Endothelial cell of umbilical vein (primary cell): ENCODE results near the gene TAS2R41. TPM values are rescaled to one million over a fixed set of nuclear protein-coding genes. Genes with fewer than 3 reads are reported as not detected.

ENCODE experiments used
- BruUV-seq: library from RNA; stranded (reverse); fragments of 400-500 nt; replicated peaks from 2 replicates; lab custom pipeline; 2021; lab: Mats Ljungman, UMichigan
- CTCF ChIA-PET: fragments of 300-600, 350-600 bp; sonication (Branson Sonifier 250); formaldehyde crosslinking; loops from one replicate; lab custom pipeline; 2021; ENCODE audit warnings: antibody characterized with exemption, inconsistent platforms; lab: Charles Lee
- POLR2A ChIA-PET: fragments of 300-600, 350-600 bp; sonication (Branson Sonifier 250); formaldehyde crosslinking; loops from one replicate; lab custom pipeline; 2021; ENCODE audit warnings: antibody characterized with exemption, inconsistent platforms; lab: Charles Lee
- DNase-seq: peaks from one replicate; pipeline ENCODE4 v3.0.0-alpha.2; 2011; ENCODE audit warnings: low read depth, low spot score
- FAIRE-seq: peaks from 2 replicates; lab custom pipeline; 2011; peaks lifted over from hg19 to GRCh38; lab: Jason Lieb, UNC
- H2AFZ ChIP-seq: 2 replicates; pipeline ENCODE4 v1.6.0; 2012; ENCODE audit warnings: low read depth, low read length, control low read depth, inconsistent platforms
- H3K27ac ChIP-seq: 2 replicates; pipeline ENCODE4 v1.5.1; 2011; ENCODE audit warnings: low read depth, mild to moderate bottlenecking, control low read depth, low read length, moderate library complexity; ENCODE audit not compliant: insufficient read depth
- H3K27me3 ChIP-seq, 2 experiments: 2 replicates each; pipeline versions ENCODE4 v1.6.0 to v1.6.1; 2011; ENCODE audit warnings: low read length in 2 of 2, mixed read lengths in 1 of 2; ENCODE audit not compliant: control insufficient read depth in 2 of 2, insufficient read depth in 2 of 2
- H3K36me3 ChIP-seq, 2 experiments: 2 replicates in 1 of 2; 3 replicates in 1 of 2; pipeline ENCODE4 v1.5.1; 2011; ENCODE audit warnings: low read length in 2 of 2, mild to moderate bottlenecking in 1 of 2, moderate library complexity in 1 of 2; ENCODE audit not compliant: control insufficient read depth in 2 of 2, insufficient read depth in 2 of 2; ENCODE audit errors: extremely low read depth in 1 of 2
- H3K4me1 ChIP-seq: 3 replicates; pipeline ENCODE4 v1.5.1; 2011; ENCODE audit warnings: mild to moderate bottlenecking, low read length; ENCODE audit not compliant: control insufficient read depth, insufficient read depth; ENCODE audit errors: extremely low read depth
- H3K4me2 ChIP-seq: 2 replicates; pipeline ENCODE4 v1.6.1; 2011; ENCODE audit warnings: low read length, control low read depth, mixed read lengths; ENCODE audit not compliant: insufficient read depth
- H3K4me3 ChIP-seq, 3 experiments: fragments of 200-600 bp in 1 of 3; sonication (generic), shearing (Covaris generic) in 1 of 3; replicated peaks in 1 of 3; 2 replicates each; pipeline ENCODE4 v1.5.1; 2011 to 2016; ENCODE audit warnings: control low read depth in 3 of 3, low read length in 3 of 3, mild to moderate bottlenecking in 2 of 3, inconsistent platforms in 1 of 3, low read depth in 1 of 3, moderate library complexity in 1 of 3; ENCODE audit not compliant: insufficient read depth in 1 of 3
- H3K79me2 ChIP-seq: 2 replicates; pipeline ENCODE4 v1.6.0; 2012; ENCODE audit warnings: low read length, inconsistent platforms; ENCODE audit not compliant: control insufficient read depth, insufficient read depth
- H3K9ac ChIP-seq: replicated peaks from 2 replicates; pipeline ENCODE3; 2011; ENCODE audit warnings: low read length, control low read depth; ENCODE audit not compliant: insufficient read depth; ENCODE audit errors: extremely low read depth
- H3K9me1 ChIP-seq: replicated peaks from 3 replicates; pipeline ENCODE4 v1.6.0; 2011; ENCODE audit warnings: mild to moderate bottlenecking, low read length; ENCODE audit not compliant: control insufficient read depth, insufficient read depth; ENCODE audit errors: extremely low read depth
- H3K9me3 ChIP-seq: replicated peaks from 2 replicates; pipeline ENCODE4 v1.5.1; 2012; ENCODE audit warnings: low read length, inconsistent platforms; ENCODE audit not compliant: control insufficient read depth, insufficient read depth
- H4K20me1 ChIP-seq: replicated peaks from 2 replicates; pipeline ENCODE3; 2011; ENCODE audit warnings: mild to moderate bottlenecking, low read length; ENCODE audit not compliant: control insufficient read depth, insufficient read depth; ENCODE audit errors: extremely low read depth
- CTCF ChIP-seq, 2 donors: IDR thresholded peaks; 1 replicate in 1 of 2; 2 replicates in 1 of 2; pipeline ENCODE4 v1.5.1; 2011; ENCODE audit warnings: low read length in 2 of 2, mild to moderate bottlenecking in 2 of 2, moderate library complexity in 2 of 2, control low read depth in 1 of 2, inconsistent platforms in 1 of 2, low read depth in 1 of 2; ENCODE audit not compliant: insufficient read depth in 1 of 2; ENCODE audit errors: extremely low read depth in 1 of 2
- EZH2 ChIP-seq: IDR thresholded peaks from 2 replicates; pipeline ENCODE4 v1.6.1; 2012; ENCODE audit warnings: borderline replicate concordance, low read depth, mild to moderate bottlenecking, moderate library complexity, low read length, inconsistent platforms; ENCODE audit not compliant: severe bottlenecking
- FOS ChIP-seq: IDR thresholded peaks from 2 replicates; pipeline ENCODE4 v1.6.1; 2011; ENCODE audit warnings: mild to moderate bottlenecking, low read length, moderate library complexity, borderline replicate concordance; ENCODE audit not compliant: insufficient read depth
- GATA2 ChIP-seq: IDR thresholded peaks from 2 replicates; pipeline ENCODE4 v1.7.0; 2011; ENCODE audit warnings: low read depth, mild to moderate bottlenecking, moderate library complexity, mixed read lengths, low read length; ENCODE audit not compliant: insufficient read length, insufficient read depth
- JUN ChIP-seq: IDR thresholded peaks from 2 replicates; pipeline ENCODE4 v1.6.1; 2011; ENCODE audit warnings: borderline replicate concordance, low read depth; ENCODE audit not compliant: insufficient read length, insufficient read depth
- MYC ChIP-seq: IDR thresholded peaks from one replicate; pipeline ENCODE4 v1.6.1; 2011; ENCODE audit warnings: mild to moderate bottlenecking, low read depth, low read length
- dilution Hi-C: fragments of 300-500 bp; cut with MboI; formaldehyde crosslinking; loops from one replicate; pipeline ENCODE4 v1.15.0; 2019; ENCODE audit warnings: low sequenced_read_pairs; ENCODE audit not compliant: extremely low pct_ligation_motif_present
- intact Hi-C: fragments of 100-400 bp; cut with micrococcal nuclease; formaldehyde crosslinking; loops from one replicate; pipeline ENCODE4 v1.10.0; 2022
- polyA plus RNA-seq, 4 experiments: library from polyadenylated mRNA; depleted of rRNA in 3 of 4; stranded (reverse) in 3 of 4; unstranded in 1 of 4; fragments of >200 nt; gene quantifications; 2 replicates each; pipeline versions ENCODE4 v1.2.1 to v1.2.3, GENCODE V29; 2011 to 2012; ENCODE audit warnings: missing spikeins in 1 of 4
- total RNA-seq: library from RNA; stranded (reverse); gene quantifications from 2 replicates; pipeline ENCODE4 v1.2.3, GENCODE V29; 2021
- TF ChIP-seq, protein P1 (sequence below): IDR thresholded peaks from 2 replicates; pipeline ENCODE4 v1.6.1; 2011; ENCODE audit not compliant: insufficient read depth, insufficient read length

TAS2R41 gene
- total and polyA plus RNA-seq, 2 donors (not counting 3 experiments of a cell fraction or from before 2014, with no cell fraction given) = not detected

- no peak for DNase-seq
- Histone ChIP-seq H4K20me1 (no peaks in the 10 kb centered on the region), H3K9me1 (no peaks in the 10 kb centered on the region), H3K4me2 (no peak overlapping the region), H3K27ac (no peak overlapping the region), H3K9ac (no peak overlapping the region), H3K27me3 (peaks cover 0 to 2% of the 10 kb centered on the region in 2 experiments), H3K79me2 (no peaks in the 10 kb centered on the region), H3K4me3 (no peak overlapping the region), H2AFZ (no peak overlapping the region), H3K36me3 (no peaks in the 10 kb centered on the region), H3K4me1 (peaks cover 10% of the 10 kb centered on the region), H3K9me3 (no peaks in the 10 kb centered on the region)
- BruUV-seq = no TSS peak
- FAIRE-seq = no peak
- intact Hi-C loops (no loop called here), dilution Hi-C loops (no loop called here)
- TF ChIP-seq JUN = no peak
- no peak for TF ChIP-seq CTCF (IDR thresholded peaks at IDR 0.05; ENCODE audit: extremely low read depth in 1 of 2, insufficient read depth in 1 of 2, low read depth in 1 of 2, low read length in 2 of 2)
- TF ChIP-seq EZH2 = no peak
- TF ChIP-seq FOS = no peak
- TF ChIP-seq, protein P1, sequence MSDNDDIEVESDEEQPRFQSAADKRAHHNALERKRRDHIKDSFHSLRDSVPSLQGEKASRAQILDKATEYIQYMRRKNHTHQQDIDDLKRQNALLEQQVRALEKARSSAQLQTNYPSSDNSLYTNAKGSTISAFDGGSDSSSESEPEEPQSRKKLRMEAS = no peak
- no peak for TF ChIP-seq GATA2
- TF ChIP-seq MYC = no peak
- ChIA-PET CTCF (interaction anchor here (0.9 kb wide), 1 partner anchor 28 kb away, joined by 3 read pairs; no protein-coding TSS in a partner anchor), POLR2A (no interaction called here)
Observed at GRCh38 chr7:143444063-143444782, 33.5 kb upstream of the TAS2R41 start.
